ENCODE measurements around the gene TSEN34.
"Not testable (repeated sequence)": the region's sequence is repeated elsewhere in the genome, so short reads cannot be mapped to it uniquely, and the experiment has no call there.

Gene TSEN34

GRCh38 chr19:54189735-54190502 is 1.2 kb upstream of the TSEN34 start:
- H3K27me3 Mint-ChIP-seq, result no peaks in the 10 kb centered on the region
- no peaks in the 10 kb centered on the region for H3K36me3 Mint-ChIP-seq
- no peaks in the 10 kb centered on the region for H3K9me3 Mint-ChIP-seq (ENCODE audit: low read depth)
- peaks cover 34% of the 10 kb centered on the region for H3K4me1 Mint-ChIP-seq (ENCODE audit: low read depth)
- peak overlapping the region; percentile 100 for H3K27ac Mint-ChIP-seq
- peak overlapping the region; percentile 93 for H3K4me3 Mint-ChIP-seq

DNA sequence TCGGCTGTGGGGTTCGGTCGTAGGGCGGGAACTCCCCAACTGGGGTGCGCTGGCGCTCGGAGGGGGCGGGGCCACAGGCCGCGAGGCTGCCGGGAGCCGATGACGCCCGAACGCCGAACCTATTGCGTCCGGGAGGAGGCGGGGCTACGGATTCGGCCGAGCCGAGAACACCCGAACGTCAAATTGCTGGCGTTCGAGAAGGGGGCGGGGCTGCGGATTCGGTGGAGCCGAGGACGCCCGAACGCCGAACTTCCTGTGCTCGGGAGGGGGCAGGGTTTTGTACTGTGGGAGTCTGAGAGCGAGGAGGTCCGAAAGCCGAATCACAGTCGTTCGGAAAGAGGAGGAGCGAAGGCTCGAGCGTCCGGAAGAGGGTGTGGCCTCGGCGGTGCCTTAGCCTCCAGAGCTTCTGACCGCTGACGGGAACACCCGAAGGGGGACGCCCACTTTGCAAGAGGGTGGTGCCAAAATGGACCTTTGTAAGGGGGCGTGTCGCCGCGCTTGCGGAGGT is 551 bp upstream of the TSEN34 start:
- no peaks in the 10 kb centered on the region for H3K27me3 Mint-ChIP-seq
- peak overlapping the region; percentile 93 for H3K4me3 Mint-ChIP-seq
- H3K4me1 Mint-ChIP-seq (ENCODE audit: low read depth), result peaks cover 37% of the 10 kb centered on the region
- H3K27ac Mint-ChIP-seq, result peak overlapping the region; percentile 100
- no peaks in the 10 kb centered on the region for H3K36me3 Mint-ChIP-seq
- H3K9me3 Mint-ChIP-seq (ENCODE audit: low read depth), result no peaks in the 10 kb centered on the region

- Mint-ChIP-seq H3K4me1 (ENCODE audit: low read depth) (peaks cover 36% of the 10 kb centered on the region), H3K4me3 (peak overlapping the region; percentile 89), H3K36me3 (no peaks in the 10 kb centered on the region), H3K27ac (peak overlapping the region; percentile 83), H3K9me3 (ENCODE audit: low read depth) (no peaks in the 10 kb centered on the region), H3K27me3 (no peaks in the 10 kb centered on the region)
Observed at GRCh38 chr19:54191811-54192453, 824 bp downstream of the TSEN34 start.

GRCh38 chr19:54193011-54193410 is 1.9 kb downstream of the TSEN34 start:
- Mint-ChIP-seq H3K4me3 (peak overlapping the region; percentile 52), H3K27ac (peak overlapping the region; percentile 72), H3K9me3 (ENCODE audit: low read depth) (no peaks in the 10 kb centered on the region)

DNA sequence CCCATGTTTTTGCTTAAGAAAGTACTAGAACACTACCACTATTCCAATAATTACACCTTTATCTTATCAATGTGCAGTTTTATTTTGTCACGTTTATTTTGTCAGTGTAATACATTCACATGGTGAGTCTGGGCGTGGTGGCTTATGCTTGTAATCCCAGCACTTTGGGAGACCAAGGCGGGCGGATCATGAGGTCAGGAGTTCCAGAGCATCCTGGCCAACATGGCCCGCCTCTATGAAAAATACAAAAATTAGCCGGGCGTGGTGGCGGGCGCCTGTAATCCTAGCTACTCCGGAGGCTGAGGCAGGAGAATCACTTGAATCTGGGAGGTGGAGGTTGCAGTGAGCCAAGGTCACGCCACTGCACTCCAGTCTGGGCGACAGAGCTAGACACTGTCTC is 3.4 kb downstream of the TSEN34 start:
- H3K4me1 Mint-ChIP-seq (ENCODE audit: low read depth), result peaks cover 28% of the 10 kb centered on the region
- not testable (repeated sequence) for H3K27ac Mint-ChIP-seq; H3K36me3 Mint-ChIP-seq; H3K27me3 Mint-ChIP-seq; H3K4me3 Mint-ChIP-seq; H3K9me3 Mint-ChIP-seq (ENCODE audit: low read depth)

More at GRCh38 chr19:54193011-54193410, 1.9 kb downstream of the TSEN34 start:
- no peaks in the 10 kb centered on the region for H3K36me3 Mint-ChIP-seq
- no peaks in the 10 kb centered on the region for H3K27me3 Mint-ChIP-seq
- peaks cover 26% of the 10 kb centered on the region for H3K4me1 Mint-ChIP-seq (ENCODE audit: low read depth)

GRCh38 chr19:54196536-54196935 is 5.4 kb downstream of the TSEN34 start:
- H3K4me3 Mint-ChIP-seq, result no peak overlapping the region
- no peaks in the 10 kb centered on the region for H3K9me3 Mint-ChIP-seq (ENCODE audit: low read depth)
- H3K27me3 Mint-ChIP-seq, result no peaks in the 10 kb centered on the region
- peaks cover 8% of the 10 kb centered on the region for H3K36me3 Mint-ChIP-seq
- no peak overlapping the region for H3K27ac Mint-ChIP-seq
- peaks cover 27% of the 10 kb centered on the region for H3K4me1 Mint-ChIP-seq (ENCODE audit: low read depth)

GRCh38 chr19:54197121-54197520 is 6.0 kb downstream of the TSEN34 start:
- Mint-ChIP-seq H3K36me3 (peaks cover 11% of the 10 kb centered on the region), H3K9me3 (ENCODE audit: low read depth) (no peaks in the 10 kb centered on the region), H3K4me3 (no peak overlapping the region), H3K27ac (no peak overlapping the region), H3K4me1 (ENCODE audit: low read depth) (peaks cover 23% of the 10 kb centered on the region), H3K27me3 (no peaks in the 10 kb centered on the region)

DNA sequence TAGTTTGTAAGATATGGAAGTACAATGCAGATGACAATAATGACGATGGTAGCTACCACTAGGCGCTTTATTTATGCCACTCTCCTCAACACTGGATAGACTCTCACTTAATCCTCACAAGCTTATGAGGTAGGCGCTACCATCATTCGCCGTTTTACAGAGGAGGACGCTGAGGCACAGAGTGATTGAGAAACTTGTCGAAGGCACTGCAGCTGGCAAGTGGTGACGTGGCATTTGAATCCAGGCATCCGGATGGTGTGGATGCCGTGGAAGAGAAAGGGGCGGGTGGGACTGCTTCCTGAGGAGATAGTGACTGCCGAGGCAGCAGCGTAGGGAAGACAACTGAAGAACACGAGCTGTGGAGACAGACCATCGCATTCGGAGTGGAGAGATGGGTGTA is 8.3 kb downstream of the TSEN34 start:
- H3K4me3 Mint-ChIP-seq, result peak overlapping the region; percentile 77
- H3K36me3 Mint-ChIP-seq, result peaks cover 21% of the 10 kb centered on the region
- H3K9me3 Mint-ChIP-seq (ENCODE audit: low read depth), result no peaks in the 10 kb centered on the region
- H3K27me3 Mint-ChIP-seq, result no peaks in the 10 kb centered on the region
- H3K4me1 Mint-ChIP-seq (ENCODE audit: low read depth), result peaks cover 30% of the 10 kb centered on the region
- peak overlapping the region; percentile 72 for H3K27ac Mint-ChIP-seq

GRCh38 chr19:54201172-54201701 is 10.1 kb downstream of the TSEN34 start:
- peak overlapping the region; percentile 96 for H3K4me3 Mint-ChIP-seq
- peaks cover 45% of the 10 kb centered on the region for H3K4me1 Mint-ChIP-seq (ENCODE audit: low read depth)
- H3K27ac Mint-ChIP-seq, result peak overlapping the region; percentile 99
- no peaks in the 10 kb centered on the region for H3K9me3 Mint-ChIP-seq (ENCODE audit: low read depth)
- no peaks in the 10 kb centered on the region for H3K27me3 Mint-ChIP-seq
- H3K36me3 Mint-ChIP-seq, result peaks cover 25% of the 10 kb centered on the region

DNA sequence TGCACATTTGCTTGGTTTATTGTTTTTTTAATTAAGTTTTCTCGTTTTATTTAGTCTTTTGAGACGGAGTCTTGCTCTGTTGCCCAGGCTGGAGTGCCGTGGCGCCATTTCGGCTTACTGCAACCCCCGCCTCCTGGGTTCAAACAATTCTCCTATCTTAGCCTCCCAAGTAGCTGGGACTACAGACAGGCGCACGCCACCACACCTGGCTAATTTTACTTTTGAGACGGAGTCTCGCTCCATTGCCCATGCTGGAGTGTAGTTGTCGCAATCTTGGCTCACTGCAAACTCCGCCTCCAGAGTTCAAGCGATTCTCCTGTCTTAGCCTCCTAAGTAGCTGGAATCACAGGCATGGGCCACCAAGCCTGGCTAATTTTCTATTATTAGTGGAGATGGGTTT is 10.9 kb downstream of the TSEN34 start:
- no peaks in the 10 kb centered on the region for H3K9me3 Mint-ChIP-seq (ENCODE audit: low read depth)
- H3K36me3 Mint-ChIP-seq, result peaks cover 25% of the 10 kb centered on the region
- H3K27ac Mint-ChIP-seq, result peak overlapping the region; percentile 99
- H3K27me3 Mint-ChIP-seq, result no peaks in the 10 kb centered on the region
- H3K4me3 Mint-ChIP-seq, result peak overlapping the region; percentile 96
- peaks cover 52% of the 10 kb centered on the region for H3K4me1 Mint-ChIP-seq (ENCODE audit: low read depth)

DNA sequence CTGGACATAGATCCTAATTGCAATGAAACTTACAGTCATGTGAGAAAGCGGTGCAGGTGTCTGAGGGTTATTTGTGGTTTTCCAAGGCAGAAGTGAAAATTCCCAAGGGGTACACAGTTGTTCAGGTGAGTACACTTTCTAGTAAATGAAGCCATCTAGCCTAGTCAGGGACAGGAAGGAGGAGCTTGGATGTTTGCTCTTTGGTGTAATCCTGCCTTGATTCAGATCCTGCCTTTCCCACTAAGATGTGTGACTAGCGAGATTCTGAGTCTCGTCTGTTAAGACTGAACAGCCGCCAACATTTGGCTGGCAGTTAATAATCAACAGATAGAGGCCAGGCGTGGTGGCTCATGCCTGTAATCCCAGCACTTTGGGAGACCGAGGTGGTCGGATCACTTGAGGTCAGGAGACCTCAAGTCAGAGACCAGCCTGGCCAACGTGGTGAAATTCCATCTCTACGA is 12.1 kb downstream of the TSEN34 start:
- Mint-ChIP-seq H3K27me3 (no peaks in the 10 kb centered on the region), H3K27ac (peak overlapping the region; percentile 99), H3K4me3 (peak overlapping the region; percentile 96), H3K36me3 (peaks cover 28% of the 10 kb centered on the region), H3K4me1 (ENCODE audit: low read depth) (peaks cover 64% of the 10 kb centered on the region), H3K9me3 (ENCODE audit: low read depth) (no peaks in the 10 kb centered on the region)

- peak overlapping the region; percentile 74 for H3K27ac Mint-ChIP-seq
- peak overlapping the region; percentile 96 for H3K4me3 Mint-ChIP-seq
- H3K9me3 Mint-ChIP-seq (ENCODE audit: low read depth), result no peaks in the 10 kb centered on the region
- H3K27me3 Mint-ChIP-seq, result no peaks in the 10 kb centered on the region
- H3K36me3 Mint-ChIP-seq, result peaks cover 29% of the 10 kb centered on the region
- peaks cover 73% of the 10 kb centered on the region for H3K4me1 Mint-ChIP-seq (ENCODE audit: low read depth)
Observed at GRCh38 chr19:54204767-54205468, 13.8 kb downstream of the TSEN34 start.

- peak overlapping the region; percentile 96 for H3K4me3 Mint-ChIP-seq
- H3K36me3 Mint-ChIP-seq, result peaks cover 31% of the 10 kb centered on the region
- H3K27ac Mint-ChIP-seq, result peak overlapping the region; percentile 89
- peaks cover 86% of the 10 kb centered on the region for H3K4me1 Mint-ChIP-seq (ENCODE audit: low read depth)
- no peaks in the 10 kb centered on the region for H3K9me3 Mint-ChIP-seq (ENCODE audit: low read depth)
- H3K27me3 Mint-ChIP-seq, result no peaks in the 10 kb centered on the region
Observed at GRCh38 chr19:54206030-54206830, 15.1 kb downstream of the TSEN34 start.

DNA sequence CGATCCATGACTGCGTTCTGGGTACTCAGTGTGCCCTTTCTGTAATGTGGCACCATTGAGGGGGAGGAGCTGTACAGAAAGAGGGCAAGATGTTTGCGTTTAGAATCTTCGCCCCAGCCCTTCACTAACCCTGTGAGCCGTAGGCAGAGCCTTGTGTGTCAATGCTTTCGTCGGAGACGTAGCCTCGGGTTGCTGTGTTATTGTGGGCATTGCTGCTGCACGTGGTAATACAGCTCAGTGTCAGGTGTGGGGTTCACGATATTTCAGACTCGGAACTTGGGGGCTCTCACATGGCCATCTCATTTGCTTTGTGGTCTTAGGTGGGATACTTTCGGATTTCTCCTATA is 15.7 kb downstream of the TSEN34 start:
- Mint-ChIP-seq H3K4me1 (ENCODE audit: low read depth) (peaks cover 86% of the 10 kb centered on the region), H3K36me3 (peaks cover 26% of the 10 kb centered on the region), H3K9me3 (ENCODE audit: low read depth) (no peaks in the 10 kb centered on the region), H3K27me3 (no peaks in the 10 kb centered on the region), H3K27ac (peak overlapping the region; percentile 89), H3K4me3 (peak overlapping the region; percentile 96)
